Nephron progenitor cell (in vitro differentiated cells): Measurements from ENCODE around the gene BACE2.
A peak's percentile ranks its signal among the peaks of the same experiment; 100 is the strongest.
"Not testable (repeated sequence)": the region's sequence is repeated elsewhere in the genome, so short reads cannot be mapped to it uniquely, and the experiment has no call there.

ENCODE experiments used
- DNase-seq: peaks from one replicate; pipeline ENCODE4 v3.0.0; 2021
- H3K27ac Mint-ChIP-seq: 2 replicates; pipeline ENCODE4 v1.8.0; 2021; ENCODE audit warnings: mild to moderate bottlenecking, moderate library complexity, mixed read lengths
- H3K27me3 Mint-ChIP-seq: 2 replicates; pipeline ENCODE4 v1.8.0; 2021; ENCODE audit warnings: mild to moderate bottlenecking, low read depth, mixed read lengths; ENCODE audit not compliant: poor library complexity
- H3K36me3 Mint-ChIP-seq: 2 replicates; pipeline ENCODE4 v1.8.0; 2021; ENCODE audit warnings: low read depth, mixed read lengths
- H3K4me1 Mint-ChIP-seq: 2 replicates; pipeline ENCODE4 v1.8.0; 2021; ENCODE audit warnings: mixed read lengths
- H3K4me3 Mint-ChIP-seq: 2 replicates; pipeline ENCODE4 v1.8.0; 2021; ENCODE audit warnings: mild to moderate bottlenecking, moderate library complexity, mixed read lengths
- H3K9me3 Mint-ChIP-seq: 2 replicates; pipeline ENCODE4 v1.8.0; 2021; ENCODE audit warnings: mild to moderate bottlenecking, moderate library complexity, mixed read lengths
- CTCF ChIP-seq: fragments of 200-600 bp; sonication (generic); IDR thresholded peaks from 2 replicates; pipeline ENCODE4 v1.5.0; 2021; ENCODE audit warnings: antibody characterized with exemption

The BACE2 gene

GRCh38 chr21:41302976-41303375 is 135.0 kb downstream of the BACE2 start:
- no peak for DNase-seq
- Mint-ChIP-seq H3K4me3 (no peak overlapping the region), H3K36me3 (no peaks in the 10 kb centered on the region), H3K27ac (no peak overlapping the region), H3K4me1 (no peaks in the 10 kb centered on the region), H3K27me3 (peaks cover 12% of the 10 kb centered on the region), H3K9me3 (peaks cover 39% of the 10 kb centered on the region)
- no peak for TF ChIP-seq CTCF

DNA sequence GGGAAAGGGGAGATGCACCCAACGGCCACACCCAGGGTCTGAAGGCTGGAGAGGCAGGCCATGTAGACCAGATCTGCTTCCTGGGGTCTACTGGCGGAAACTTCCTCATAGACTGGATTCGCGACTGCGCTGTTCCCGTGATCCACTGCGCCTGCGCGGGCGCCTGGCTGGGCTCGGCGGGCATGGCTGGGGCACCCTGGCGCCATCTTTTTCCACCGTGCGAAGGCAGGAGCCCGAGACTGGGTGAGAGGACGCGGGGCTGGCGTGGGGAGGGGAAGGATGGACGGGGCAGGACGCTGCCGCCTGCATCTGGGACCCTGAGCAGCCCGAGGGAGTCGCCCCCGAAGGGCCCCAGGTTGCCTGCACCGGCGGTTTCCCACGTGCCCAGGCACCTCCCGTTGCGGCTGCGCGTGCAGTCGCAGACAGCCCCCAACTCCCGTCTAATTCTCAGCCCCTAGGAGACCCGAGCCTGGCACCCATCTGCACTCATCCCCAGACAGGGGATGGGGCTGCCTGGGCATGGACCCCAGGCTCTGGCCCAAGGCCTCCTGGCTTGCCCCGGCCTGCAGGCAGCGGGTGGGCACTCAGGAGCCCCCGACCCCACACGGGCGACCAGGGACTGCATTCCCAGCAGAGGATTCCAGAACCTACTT is 136.2 kb downstream of the BACE2 start:
- Mint-ChIP-seq H3K27me3 (peaks cover 13% of the 10 kb centered on the region), H3K36me3 (no peaks in the 10 kb centered on the region), H3K9me3 (peaks cover 28% of the 10 kb centered on the region), H3K4me3 (no peak overlapping the region), H3K4me1 (no peaks in the 10 kb centered on the region), H3K27ac (no peak overlapping the region)
- no peak for TF ChIP-seq CTCF
- DNase-seq: no peak

DNA sequence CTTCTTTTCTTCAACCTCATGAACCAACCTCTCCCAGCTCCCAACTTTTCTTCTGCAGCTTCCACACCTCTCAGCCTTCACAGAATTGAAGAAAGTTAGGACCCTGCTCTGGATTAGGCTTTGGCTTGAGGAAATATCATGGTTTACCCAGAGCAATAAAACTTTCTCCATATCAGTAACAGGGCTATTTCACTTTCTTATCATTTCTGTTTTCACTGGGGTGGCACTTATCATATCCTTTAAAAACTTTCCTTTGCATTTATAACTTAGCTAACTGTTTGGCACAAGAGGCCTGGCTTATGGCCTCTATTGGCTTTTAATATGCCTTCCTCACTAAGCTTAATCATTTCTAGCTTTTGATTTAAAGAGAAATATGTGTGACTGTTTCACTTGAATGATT is 139.3 kb downstream of the BACE2 start:
- no peak for DNase-seq
- Mint-ChIP-seq H3K4me1 (no peaks in the 10 kb centered on the region), H3K27me3 (peaks cover 28% of the 10 kb centered on the region), H3K27ac (no peak overlapping the region), H3K36me3 (no peaks in the 10 kb centered on the region), H3K9me3 (peaks cover 17% of the 10 kb centered on the region), H3K4me3 (no peak overlapping the region)
- TF ChIP-seq CTCF: no peak

- not testable (repeated sequence) for DNase-seq, H3K36me3 Mint-ChIP-seq, H3K27ac Mint-ChIP-seq, H3K4me3 Mint-ChIP-seq, H3K9me3 Mint-ChIP-seq
- Mint-ChIP-seq H3K4me1 (peaks cover 18% of the 10 kb centered on the region), H3K27me3 (peaks cover 69% of the 10 kb centered on the region)
Observed at GRCh38 chr21:41313285-41314164, 145.6 kb downstream of the BACE2 start.

GRCh38 chr21:41315726-41316125 is 147.8 kb downstream of the BACE2 start:
- Mint-ChIP-seq H3K36me3 (no peaks in the 10 kb centered on the region), H3K4me3 (peak overlapping the region; percentile 78), H3K27me3 (peaks cover 72% of the 10 kb centered on the region)

More at GRCh38 chr21:41315726-41316125, 147.8 kb downstream of the BACE2 start:
- Mint-ChIP-seq H3K27ac (no peak overlapping the region), H3K4me1 (peaks cover 18% of the 10 kb centered on the region), H3K9me3 (no peaks in the 10 kb centered on the region)
- TF ChIP-seq CTCF: no peak
- DNase-seq: no peak
